H1 (cell line): ENCODE data around the gene TTLL9. TPM values are rescaled to one million over a fixed set of nuclear protein-coding genes. Genes with fewer than 3 reads are reported as not detected.

Source experiments
- CTCF ChIA-PET: fragments of 300-600 bp; sonication (Branson Sonifier 250); formaldehyde crosslinking; loops from one replicate; lab custom pipeline; 2021; ENCODE audit not compliant: partially characterized antibody; lab: Charles Lee
- POLR2A ChIA-PET: fragments of 300-600 bp; sonication (Branson Sonifier 250); formaldehyde crosslinking; loops from one replicate; lab custom pipeline; 2021; ENCODE audit warnings: inconsistent platforms; ENCODE audit not compliant: partially characterized antibody; lab: Charles Lee
- DNase-seq, 2 experiments: peaks; one replicate each; pipeline versions ENCODE4 v3.0.0 to v3.0.0-alpha.2; 2010 to 2022; ENCODE audit warnings: low spot score in 2 of 2, low read depth in 1 of 2, mixed read lengths in 1 of 2
- FAIRE-seq: peaks from 2 replicates; lab custom pipeline; 2011; peaks lifted over from hg19 to GRCh38; lab: Jason Lieb, UNC
- H2AFZ ChIP-seq: 2 replicates; pipeline ENCODE4 v1.8.1; 2012; ENCODE audit warnings: low read length, inconsistent platforms
- H2AK5ac ChIP-seq: 2 replicates; pipeline ENCODE4 v1.6.1; 2013; ENCODE audit warnings: low read depth, low read length
- H2BK120ac ChIP-seq: replicated peaks from 2 replicates; pipeline ENCODE3; 2013; ENCODE audit warnings: low read depth, low read length, inconsistent platforms
- H2BK12ac ChIP-seq: 2 replicates; pipeline ENCODE4 v1.6.1; 2013; ENCODE audit warnings: low read depth, low read length
- H2BK15ac ChIP-seq: 2 replicates; pipeline ENCODE4 v1.6.1; 2013; ENCODE audit warnings: low read length
- H2BK20ac ChIP-seq: 2 replicates; pipeline ENCODE4 v1.6.1; 2013; ENCODE audit warnings: low read length
- H2BK5ac ChIP-seq: 2 replicates; pipeline ENCODE4 v1.6.1; 2013; ENCODE audit warnings: low read depth, low read length
- H3K14ac ChIP-seq: 2 replicates; pipeline ENCODE4 v1.6.1; 2013; ENCODE audit warnings: inconsistent platforms; ENCODE audit not compliant: insufficient read length
- H3K18ac ChIP-seq: 2 replicates; pipeline ENCODE4 v1.6.1; 2013; ENCODE audit warnings: low read length; ENCODE audit errors: extremely low read depth
- H3K23ac ChIP-seq: 2 replicates; pipeline ENCODE4 v1.6.1; 2013; ENCODE audit warnings: inconsistent platforms; ENCODE audit not compliant: insufficient read length
- H3K23me2 ChIP-seq: 2 replicates; pipeline ENCODE4 v1.6.1; 2013; ENCODE audit warnings: low read depth, low read length
- H3K27ac ChIP-seq: 2 replicates; pipeline ENCODE4 v1.6.1; 2011; ENCODE audit warnings: low read depth, low read length, inconsistent platforms
- H3K27me3 ChIP-seq, 4 experiments: replicated peaks in 1 of 4; 1 replicate in 1 of 4; 2 replicates in 3 of 4; pipeline versions ENCODE4 v1.6.1 to v1.8.1; 2011 to 2013; ENCODE audit warnings: low read length in 3 of 4, mild to moderate bottlenecking in 3 of 4, inconsistent platforms in 2 of 4, mixed read lengths in 2 of 4, moderate library complexity in 1 of 4; ENCODE audit not compliant: control insufficient read depth in 3 of 4, insufficient read depth in 3 of 4; ENCODE audit errors: extremely low read depth in 1 of 4
- H3K36me3 ChIP-seq, 4 experiments: 2 replicates each; pipeline versions ENCODE4 v1.6.1 to v1.8.1; 2011 to 2013; ENCODE audit warnings: mild to moderate bottlenecking in 4 of 4, low read length in 3 of 4, moderate library complexity in 2 of 4, control low read depth in 1 of 4, inconsistent platforms in 1 of 4; ENCODE audit not compliant: insufficient read depth in 4 of 4, control insufficient read depth in 2 of 4
- H3K4ac ChIP-seq: replicated peaks from 2 replicates; pipeline ENCODE3; 2013; ENCODE audit warnings: low read length, low read depth, mixed read lengths, inconsistent platforms; ENCODE audit not compliant: insufficient read length
- H3K4me1 ChIP-seq, 4 experiments: replicated peaks in 1 of 4; 1 replicate in 1 of 4; 2 replicates in 3 of 4; pipeline versions ENCODE4 v1.6.1 to v1.8.1; 2011 to 2013; ENCODE audit warnings: low read length in 3 of 4, inconsistent platforms in 2 of 4, mixed read lengths in 1 of 4; ENCODE audit not compliant: insufficient read depth in 4 of 4, control insufficient read depth in 3 of 4
- H3K4me2 ChIP-seq, 2 experiments: 2 replicates each; pipeline versions ENCODE4 v1.6.1 to v1.8.1; 2011 to 2013; ENCODE audit warnings: low read depth in 2 of 2, low read length in 2 of 2, control low read depth in 1 of 2, inconsistent platforms in 1 of 2, mild to moderate bottlenecking in 1 of 2; ENCODE audit not compliant: insufficient read depth in 1 of 2
- H3K4me3 ChIP-seq, 4 experiments: fragments of 200-600, 300-600 bp in 1 of 4; sonication (generic), shearing (Covaris generic), sonication (Bioruptor Twin) in 1 of 4; 2 replicates each; pipeline versions ENCODE4 v1.5.1 to v1.8.1; 2011 to 2016; ENCODE audit warnings: low read length in 4 of 4, low read depth in 3 of 4, control low read depth in 2 of 4, inconsistent platforms in 2 of 4, mild to moderate bottlenecking in 2 of 4, mixed read lengths in 1 of 4, moderate library complexity in 1 of 4; ENCODE audit not compliant: insufficient read depth in 2 of 4; ENCODE audit errors: extremely low read depth in 1 of 4
- H3K56ac ChIP-seq: replicated peaks from 2 replicates; pipeline ENCODE3; 2013; ENCODE audit warnings: low read depth, mild to moderate bottlenecking, mixed read lengths, low read length, inconsistent platforms; ENCODE audit not compliant: insufficient read length
- H3K79me1 ChIP-seq: 2 replicates; pipeline ENCODE4 v1.6.1; 2013; ENCODE audit warnings: low read depth, low read length, control low read depth
- H3K79me2 ChIP-seq, 2 experiments: 2 replicates each; pipeline versions ENCODE4 v1.6.1 to v1.8.1; 2012 to 2013; ENCODE audit warnings: low read length in 2 of 2, mild to moderate bottlenecking in 2 of 2, inconsistent platforms in 1 of 2; ENCODE audit not compliant: insufficient read depth in 2 of 2, control insufficient read depth in 1 of 2
- H3K9ac ChIP-seq, 4 experiments: replicated peaks in 1 of 4; 1 replicate in 1 of 4; 2 replicates in 3 of 4; pipeline versions ENCODE4 v1.6.1 to v1.8.1; 2011 to 2013; ENCODE audit warnings: low read depth in 3 of 4, low read length in 3 of 4, control low read depth in 2 of 4, mild to moderate bottlenecking in 2 of 4, moderate library complexity in 2 of 4, inconsistent platforms in 1 of 4; ENCODE audit errors: extremely low read depth in 1 of 4
- H3K9me3 ChIP-seq, 2 experiments: 2 replicates each; pipeline versions ENCODE4 v1.6.1 to v1.8.1; 2012 to 2013; ENCODE audit warnings: mild to moderate bottlenecking in 2 of 2, moderate library complexity in 2 of 2, control low read depth in 1 of 2, inconsistent platforms in 1 of 2, low read depth in 1 of 2, low read length in 1 of 2, mixed read lengths in 1 of 2; ENCODE audit not compliant: insufficient read depth in 2 of 2
- H4K20me1 ChIP-seq, 2 experiments: replicated peaks in 1 of 2; 2 replicates each; pipeline versions ENCODE3 to v1.8.1; 2011 to 2013; ENCODE audit warnings: inconsistent platforms in 2 of 2, low read length in 2 of 2, mild to moderate bottlenecking in 1 of 2; ENCODE audit not compliant: insufficient read depth in 2 of 2, control insufficient read depth in 1 of 2
- H4K5ac ChIP-seq: 2 replicates; pipeline ENCODE4 v1.6.1; 2013; ENCODE audit warnings: low read length, low read depth, mixed read lengths, inconsistent platforms; ENCODE audit not compliant: insufficient read length
- H4K8ac ChIP-seq: 2 replicates; pipeline ENCODE4 v1.8.0; 2013; ENCODE audit warnings: mild to moderate bottlenecking, moderate library complexity, low read length, inconsistent platforms; ENCODE audit not compliant: insufficient read depth; ENCODE audit errors: extremely low read depth
- H4K91ac ChIP-seq: replicated peaks from 2 replicates; pipeline ENCODE3; 2013; ENCODE audit warnings: low read length, mixed read lengths, inconsistent platforms; ENCODE audit not compliant: insufficient read length
- GTF2F1 ChIP-seq: IDR thresholded peaks from 2 replicates; pipeline ENCODE4 v1.6.1; 2012; ENCODE audit warnings: low read depth, low read length, improper control_type of control experiment, borderline replicate concordance
- SIN3A ChIP-seq, 2 experiments: IDR thresholded peaks in 1 of 2; conservative IDR thresholded peaks in 1 of 2; 2 replicates each; pipeline ENCODE4 v1.6.1; 2011 to 2012; ENCODE audit warnings: low read length in 2 of 2, improper control_type of control experiment in 1 of 2, low read depth in 1 of 2, mild to moderate bottlenecking in 1 of 2
- WGBS, 2 experiments: shearing (Covaris generic) in 1 of 2; methylation state at CpG; one replicate each; pipeline versions ENCODE4 v1.1.6 to v1.1.7; 2013 to 2015; ENCODE audit warnings: low lambda C conversion rate in 2 of 2, mixed read lengths in 2 of 2, inconsistent platforms in 1 of 2, low coverage in 1 of 2, missing lambda C conversion rate in 1 of 2; ENCODE audit not compliant: insufficient replicate concordance in 2 of 2, insufficient coverage in 1 of 2, insufficient read length in 1 of 2; ENCODE audit errors: extremely low coverage in 1 of 2, missing lambda C conversion rate in 1 of 2; 5-methylcytosine and 5-hydroxymethylcytosine counted together
- polyA plus RNA-seq, 7 experiments: library from polyadenylated mRNA; depleted of rRNA in 3 of 7; stranded (reverse) in 5 of 7; unstranded in 2 of 7; fragments of >200 nt in 5 of 7; fragments of 200-250 nt in 2 of 7; gene quantifications; 1 replicate in 5 of 7; 2 replicates in 1 of 7; 4 replicates in 1 of 7; pipeline versions ENCODE4 v1.2.1 to v1.2.3, GENCODE V29; 2011 to 2013; ENCODE audit warnings: missing spikeins in 2 of 7, mixed read lengths in 2 of 7
- total RNA-seq: library from RNA; stranded (reverse); fragmentation: NEBNext Ultra II Directional; extraction: Animal tissue kit (Norgen Biotek cat#: 25700); gene quantifications from 2 replicates; pipeline ENCODE4 v1.2.1, GENCODE V29; 2021

The TTLL9 gene
- total and polyA plus RNA-seq, 2 of the 8 experiments (the other 6 are each of a cell fraction or from before 2014, with no cell fraction given): 0.06 TPM; not detected in 1

GRCh38 chr20:31853481-31853880 lies 17.0 kb upstream of the TTLL9 start:
- Histone ChIP-seq H3K27me3 (peaks cover 5 to 34% (median 27%) of the 10 kb centered on the region in 4 experiments), H2BK12ac (no peak overlapping the region), H3K4me3 (no peak overlapping the region), H2BK15ac (no peak overlapping the region), H3K27ac (no peak overlapping the region), H4K91ac (no peak overlapping the region), H3K4ac (no peak overlapping the region), H3K9me3 (no peaks in the 10 kb centered on the region), H3K36me3 (no peaks in the 10 kb centered on the region)
- 91% methylated on average over 7 of the region's 7 CpGs; no CpG with 5 or more reads in 1 of the 2 experiments for WGBS, 2 experiments
- POLR2A ChIA-PET: no interaction called here
- no peak for TF ChIP-seq GTF2F1
- TF ChIP-seq SIN3A (conservative IDR thresholded peaks at IDR 0.05 in 1 of 2, IDR thresholded peaks at IDR 0.05 in 1 of 2; ENCODE audit: low read depth in 1 of 2, low read length in 2 of 2): no peak
- TF ChIP-seq, all 59 proteins: peak for 0
- Histone ChIP-seq H2AFZ (no peak overlapping the region), H3K9ac (no peak overlapping the region), H4K5ac (no peak overlapping the region), H3K79me1 (no peaks in the 10 kb centered on the region), H3K4me2 (no peak overlapping the region), H3K14ac (no peak overlapping the region), H4K8ac (no peak overlapping the region), H2BK20ac (no peak overlapping the region), H3K4me1 (peaks cover 0 to 10% (median 5%) of the 10 kb centered on the region in 4 experiments; a peak in 4 of 7 replicates), H2AK5ac (no peak overlapping the region), H2BK5ac (no peak overlapping the region), H4K20me1 (no peaks in the 10 kb centered on the region), H3K79me2 (no peaks in the 10 kb centered on the region), H3K18ac (no peak overlapping the region), H3K23ac (no peak overlapping the region), H3K56ac (no peak overlapping the region), H3K23me2 (no peaks in the 10 kb centered on the region), H2BK120ac (no peak overlapping the region)
- CTCF ChIA-PET: interaction anchor here (0.6 to 8.6 kb wide), 39 partner anchors 10 to 297 kb away, joined by 3 to 111 read pairs (median 5); partner anchors contain the start of genes DUSP15, MYLK2, PDRG1 and TTLL9
- DNase-seq (no peak), FAIRE-seq (no peak)
